Stimulated activated CD4-positive, alpha-beta T cell treated with anti-CD3 and anti-CD28 coated beads, Interleukin-1b, Interleukin-23, amount 100 ng/mL, for 1 hour (primary cell): ENCODE measurements around the gene OXCT1.
"Not testable (repeated sequence)": the region's sequence is repeated elsewhere in the genome, so short reads cannot be mapped to it uniquely, and the experiment has no call there.

ENCODE experiments used
- DNase-seq, 2 donors: peaks; one replicate each; pipeline ENCODE4 v3.0.0-alpha.2; 2020; ENCODE audit warnings: low read depth in 2 of 2

The OXCT1 gene

DNA sequence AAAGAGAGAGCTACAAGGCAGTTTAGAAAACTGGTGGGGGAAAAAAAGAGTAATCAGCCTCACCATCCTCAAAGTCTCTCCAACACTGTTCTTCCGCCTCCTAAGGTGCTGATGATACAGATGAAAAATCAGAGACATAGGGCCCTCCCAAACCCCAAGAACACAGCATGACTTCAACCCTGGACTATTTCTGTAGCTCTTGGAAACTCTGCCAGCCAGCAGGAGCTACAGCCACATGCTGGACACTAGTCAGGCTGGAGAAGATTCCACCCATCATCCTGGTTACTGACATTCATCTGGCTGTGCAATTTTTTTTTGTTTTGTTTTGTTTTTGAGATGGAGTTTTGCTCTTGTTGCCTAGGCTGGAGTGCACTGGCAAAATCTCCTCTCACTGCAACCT lies 42.4 kb downstream of the OXCT1 start:
- DNase-seq: no peak

DNA sequence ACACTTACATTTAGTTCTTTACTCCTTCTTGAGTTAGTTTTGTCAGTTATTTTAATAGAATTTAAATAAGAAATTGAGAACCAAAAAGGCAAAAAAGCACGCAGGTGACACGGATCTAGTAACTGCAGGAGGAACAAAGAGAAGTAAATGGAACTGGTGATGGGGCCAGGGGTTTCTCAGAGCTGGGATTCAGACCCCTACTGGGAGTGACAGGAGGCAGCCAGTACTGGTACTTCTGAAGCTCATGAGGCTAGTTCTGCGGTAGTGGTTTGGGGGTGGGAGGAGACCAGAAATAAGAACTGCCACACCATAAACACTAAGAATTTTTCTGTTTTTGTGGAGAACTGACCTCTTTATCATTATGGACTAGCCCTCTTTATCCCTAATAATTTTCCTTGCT lies 48.2 kb downstream of the OXCT1 start:
- no peak for DNase-seq

DNA sequence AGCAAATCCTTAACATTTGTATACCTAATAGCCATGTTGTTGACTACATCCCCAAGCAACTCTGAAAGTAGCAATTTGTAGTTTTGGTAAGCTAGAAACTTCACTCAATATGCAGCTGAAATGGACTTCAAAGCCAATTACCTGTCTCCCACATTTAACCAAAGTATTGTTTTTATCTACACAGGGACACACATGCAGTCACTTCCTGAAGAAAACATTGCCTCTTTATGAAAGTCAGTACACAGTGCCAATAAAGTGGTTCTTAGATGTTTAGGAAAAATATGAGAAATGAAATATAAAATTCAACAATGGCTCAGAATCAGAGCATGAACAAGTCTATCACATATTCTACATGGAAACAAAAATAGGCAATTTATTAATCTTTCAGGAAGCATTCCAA lies 49.2 kb downstream of the OXCT1 start:
- no peak for DNase-seq

DNA sequence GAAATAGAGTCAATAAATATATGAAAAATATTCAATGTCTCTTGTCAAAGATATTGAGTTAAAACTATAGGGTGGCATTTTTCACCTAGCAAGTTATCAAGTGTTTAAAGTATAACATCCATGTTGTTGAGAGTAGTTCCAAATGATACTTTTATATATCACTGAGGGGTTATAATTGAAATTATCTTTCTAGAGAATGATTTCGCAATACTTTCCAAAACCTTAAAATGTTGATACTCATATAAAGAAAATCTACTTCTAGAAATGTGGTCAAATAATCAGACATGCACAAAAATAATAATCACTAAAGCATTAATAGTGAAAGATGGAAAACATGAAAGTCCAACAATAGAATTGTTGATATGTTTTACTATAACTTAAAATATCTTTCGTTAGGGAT lies 50.1 kb downstream of the OXCT1 start:
- no peak for DNase-seq

DNA sequence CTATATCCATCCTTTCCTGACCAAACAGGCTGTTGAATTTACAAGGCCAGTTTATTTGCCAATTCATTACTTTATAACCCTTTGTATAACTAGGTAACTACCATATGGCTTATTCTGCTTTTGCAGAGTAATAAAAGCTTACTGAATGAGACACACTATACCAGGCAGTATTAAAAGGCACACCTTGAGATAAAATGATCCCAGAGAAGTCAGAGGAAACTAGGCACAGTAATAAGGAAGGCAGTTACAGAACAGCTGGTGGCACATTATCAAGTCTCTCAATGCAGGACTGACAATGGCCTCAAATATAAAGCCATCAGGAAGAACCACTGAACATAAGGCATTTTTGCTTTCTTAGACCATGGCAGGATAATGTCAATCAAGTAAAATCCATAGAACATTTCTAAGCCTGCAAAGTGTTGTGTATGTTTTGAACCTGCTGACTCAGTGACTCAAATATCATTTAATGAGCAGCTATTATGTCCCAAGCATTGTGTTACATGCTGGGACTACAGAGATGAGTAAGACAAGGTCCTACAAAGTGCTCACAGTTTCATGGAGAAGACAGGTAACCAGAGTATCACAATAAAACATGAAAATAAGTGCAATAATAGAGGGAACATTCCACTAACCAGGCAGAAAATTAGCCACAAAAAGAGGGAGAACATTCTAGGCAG lies 52.5 kb downstream of the OXCT1 start:
- no peak for DNase-seq

DNA sequence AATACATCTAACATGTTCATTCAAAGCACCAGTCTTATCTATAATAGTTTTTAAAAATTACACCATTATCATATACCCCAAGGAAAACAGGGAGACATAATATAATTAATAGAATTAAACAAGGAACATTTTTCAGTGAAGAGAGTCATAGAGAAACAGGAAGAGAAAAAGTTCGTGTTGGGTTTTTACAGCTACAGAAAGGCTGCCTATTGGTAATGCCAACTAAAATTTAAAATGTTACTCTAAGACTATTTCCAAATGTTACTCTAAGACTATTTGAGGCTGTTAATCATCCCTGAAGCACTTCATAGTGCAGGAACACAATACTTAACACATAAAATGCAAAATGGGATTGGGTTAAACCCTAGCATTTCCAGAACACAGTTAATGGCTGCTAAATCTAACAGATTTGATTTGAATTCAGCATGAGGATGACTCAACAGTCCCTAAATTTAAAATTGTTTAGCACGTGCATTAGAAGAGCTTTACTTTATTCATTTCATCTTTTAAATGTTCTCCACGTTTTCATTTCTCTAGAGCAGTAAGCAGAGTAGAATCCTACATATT lies 54.5 kb downstream of the OXCT1 start:
- no peak for DNase-seq

DNA sequence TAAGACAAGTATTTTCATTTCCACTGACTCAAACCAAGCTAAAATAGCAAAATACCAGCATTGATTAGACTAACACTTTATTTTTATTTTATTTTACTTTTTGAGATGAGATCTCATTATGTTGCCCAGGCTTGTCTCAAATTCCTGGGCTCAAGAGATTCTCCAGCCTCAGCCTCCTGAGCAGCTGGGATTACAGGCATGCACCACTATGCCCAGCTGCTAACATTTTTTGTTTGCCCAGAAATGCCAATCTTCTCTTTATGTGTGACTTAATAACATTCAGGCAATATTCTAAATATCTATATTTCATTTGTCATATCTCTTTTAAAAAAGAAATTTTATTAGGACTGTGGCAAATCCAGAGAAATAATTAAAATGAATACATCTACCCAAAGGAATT lies 55.0 kb downstream of the OXCT1 start:
- DNase-seq: no peak

DNA sequence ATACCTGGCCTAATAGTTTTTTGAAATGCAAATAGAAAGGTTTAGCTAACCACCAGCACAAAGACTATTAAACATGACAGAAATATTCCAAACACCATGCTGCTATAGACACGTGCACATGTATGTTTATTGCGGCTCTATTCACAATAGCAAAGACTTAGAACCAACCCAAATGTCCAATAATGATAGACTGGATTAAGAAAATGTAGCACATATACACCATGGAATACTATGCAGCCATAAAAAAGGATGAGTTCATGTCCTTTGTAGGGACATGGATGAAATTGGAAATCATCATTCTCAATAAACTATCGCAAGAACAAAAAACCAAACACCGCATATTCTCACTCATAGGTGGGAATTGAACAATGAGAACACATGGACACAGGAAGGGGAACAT lies 55.9 kb downstream of the OXCT1 start:
- DNase-seq: not testable (repeated sequence)

DNA sequence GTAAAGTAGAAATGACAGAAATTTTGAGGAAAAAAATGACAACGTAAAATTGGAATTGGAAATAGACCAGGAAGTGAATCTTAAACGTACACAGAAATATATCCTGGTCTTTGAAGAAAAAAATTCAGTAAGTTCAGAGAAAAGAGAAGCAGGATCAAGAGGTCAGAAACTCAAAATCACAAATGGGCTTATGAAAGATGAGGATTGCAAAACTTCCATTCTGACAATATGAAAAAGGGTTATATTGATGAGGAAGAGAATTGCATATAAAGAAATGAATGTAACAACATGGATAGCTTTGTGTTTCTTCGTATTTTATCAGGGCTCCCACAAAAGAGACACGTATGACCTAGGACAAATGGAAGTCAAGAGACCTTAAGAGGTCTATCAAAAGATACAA lies 58.1 kb downstream of the OXCT1 start:
- DNase-seq: no peak

DNA sequence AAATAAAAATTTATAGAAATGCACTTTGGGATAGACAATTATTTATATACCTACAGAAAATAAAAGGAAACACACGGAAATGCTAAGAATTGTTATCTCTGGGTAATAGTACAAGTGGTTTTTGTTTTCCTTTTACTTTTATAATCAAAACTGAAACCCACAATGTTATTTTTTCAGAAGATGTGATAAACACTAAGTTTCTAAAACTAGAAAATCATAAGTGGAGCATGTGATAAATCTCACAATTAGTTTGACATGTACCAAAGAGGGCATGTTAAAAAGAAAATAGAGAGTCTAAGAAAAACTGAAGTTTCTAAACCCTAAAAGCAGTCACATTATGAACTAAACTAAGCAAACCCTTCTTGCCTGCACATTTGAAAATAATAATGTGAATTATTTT lies 61.1 kb downstream of the OXCT1 start:
- DNase-seq: no peak

DNA sequence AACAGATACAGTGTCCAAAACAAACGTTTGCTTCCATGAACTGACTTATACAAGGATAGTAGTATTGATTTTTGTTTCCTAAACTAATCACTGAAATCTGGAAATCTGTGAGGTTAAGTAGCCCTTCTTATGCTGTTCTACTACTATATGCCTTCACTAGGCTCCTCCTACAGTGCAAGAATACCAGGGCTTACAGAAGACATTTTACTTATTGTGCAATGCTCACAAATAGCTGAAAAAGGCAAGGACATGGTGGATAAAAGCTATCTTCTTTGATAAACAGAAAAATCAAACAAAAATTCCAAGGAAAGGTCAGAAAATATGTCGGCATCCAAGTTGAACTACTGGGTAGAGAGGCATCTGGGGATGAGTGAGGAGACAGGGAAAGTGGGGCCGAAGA lies 61.9 kb downstream of the OXCT1 start:
- DNase-seq: no peak

DNA sequence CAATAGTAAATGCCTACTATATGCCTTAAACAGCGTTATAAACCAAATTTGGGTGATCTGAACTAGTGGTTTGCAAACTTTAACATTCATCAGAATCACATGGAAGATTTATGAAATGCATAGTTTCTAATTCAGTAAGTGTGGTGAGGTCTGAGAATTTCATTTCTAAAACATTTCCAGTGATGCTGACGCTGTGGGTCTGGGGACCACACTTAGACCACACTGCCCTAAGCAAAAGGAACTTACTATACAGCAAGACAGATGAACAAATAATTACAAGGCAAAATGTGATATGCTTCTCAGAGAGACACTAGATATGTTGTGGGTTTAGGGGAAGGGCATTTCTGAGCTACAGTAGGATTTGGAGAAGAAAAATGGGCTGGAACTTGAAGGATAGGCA lies 72.6 kb downstream of the OXCT1 start:
- no peak for DNase-seq

DNA sequence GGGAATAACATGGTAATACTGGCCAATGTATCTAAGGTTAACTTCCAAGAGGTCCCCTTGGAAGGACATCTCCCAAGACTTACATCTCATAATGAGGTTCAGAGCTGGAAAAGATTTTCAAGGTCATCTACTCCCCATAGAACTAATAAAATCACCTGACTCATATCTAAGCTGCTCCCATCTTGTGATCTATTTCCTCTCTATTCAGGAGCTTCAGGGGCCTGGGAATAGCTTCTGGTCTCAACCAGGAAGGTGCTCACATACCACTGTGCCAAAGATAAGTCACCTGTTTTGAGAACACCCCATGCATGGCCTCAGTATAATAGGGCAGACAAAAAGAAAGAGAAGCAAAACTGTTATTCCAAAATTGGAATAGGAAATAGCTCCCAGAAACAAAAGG lies 74.2 kb downstream of the OXCT1 start:
- DNase-seq: no peak

DNA sequence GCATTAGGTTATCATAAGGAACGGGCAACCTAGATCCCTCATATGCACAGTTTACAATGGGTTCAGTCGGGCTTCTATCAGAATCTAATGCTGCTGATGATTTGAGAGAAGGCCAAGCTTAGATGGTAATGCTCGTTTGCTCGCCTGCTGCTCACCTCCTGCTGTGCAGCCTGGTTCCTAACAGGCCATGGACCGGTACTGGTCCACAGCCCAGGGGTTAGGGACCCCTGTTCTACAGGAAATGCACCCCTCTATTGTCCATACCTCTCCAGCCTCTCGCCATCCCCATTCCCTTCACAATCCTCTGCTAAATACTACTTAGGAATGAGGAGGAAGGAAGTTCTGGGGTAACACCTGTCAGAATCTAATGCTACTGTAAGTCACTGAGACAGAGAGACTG lies 75.1 kb downstream of the OXCT1 start:
- DNase-seq: no peak

DNA sequence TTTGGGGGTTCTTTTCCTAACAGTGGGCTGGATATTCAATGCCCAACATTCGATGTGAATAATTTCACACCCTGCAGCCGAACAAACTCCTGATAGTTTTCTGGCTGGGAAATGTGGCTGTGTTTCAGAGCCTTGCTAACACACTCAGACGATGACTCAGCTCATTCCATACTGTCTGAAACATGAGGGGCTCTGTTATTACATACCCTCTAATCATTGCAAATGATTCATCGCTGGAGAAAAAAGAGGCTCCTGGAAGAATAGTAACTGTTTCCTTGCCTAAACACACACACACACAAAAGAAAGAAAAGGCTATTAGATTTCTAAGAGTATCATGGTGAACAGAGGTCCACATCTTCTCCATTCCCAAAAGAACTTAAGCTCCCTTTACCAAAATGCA lies 75.8 kb downstream of the OXCT1 start:
- no peak for DNase-seq

DNA sequence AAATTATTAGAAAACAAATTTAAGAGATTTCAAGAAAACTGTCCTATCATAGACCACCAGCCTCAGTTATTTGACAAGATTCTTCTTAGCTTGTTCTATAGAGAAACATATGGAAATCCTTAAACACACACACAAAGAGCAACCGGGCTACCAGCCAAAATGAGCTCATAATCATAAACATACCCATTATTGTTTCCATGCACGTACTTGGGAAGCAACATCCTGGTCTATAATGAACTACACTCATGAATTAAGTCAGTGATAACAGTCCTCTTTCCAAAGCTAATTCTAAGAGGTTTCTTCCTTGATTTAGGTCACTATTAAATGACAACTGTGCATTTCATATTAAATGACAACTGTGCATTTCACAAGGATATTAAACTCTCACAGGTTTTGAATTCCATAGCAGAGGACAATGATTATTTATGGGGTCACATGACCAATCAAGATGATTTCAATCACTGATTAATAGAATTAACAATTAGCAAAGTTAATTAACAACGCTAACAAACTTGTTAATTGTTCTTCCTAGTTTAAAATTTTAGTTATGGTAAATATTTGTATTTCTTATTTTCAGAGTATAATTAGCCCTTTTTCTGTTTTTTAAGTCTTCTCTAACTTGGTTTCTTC lies 77.0 kb downstream of the OXCT1 start:
- no peak for DNase-seq

DNA sequence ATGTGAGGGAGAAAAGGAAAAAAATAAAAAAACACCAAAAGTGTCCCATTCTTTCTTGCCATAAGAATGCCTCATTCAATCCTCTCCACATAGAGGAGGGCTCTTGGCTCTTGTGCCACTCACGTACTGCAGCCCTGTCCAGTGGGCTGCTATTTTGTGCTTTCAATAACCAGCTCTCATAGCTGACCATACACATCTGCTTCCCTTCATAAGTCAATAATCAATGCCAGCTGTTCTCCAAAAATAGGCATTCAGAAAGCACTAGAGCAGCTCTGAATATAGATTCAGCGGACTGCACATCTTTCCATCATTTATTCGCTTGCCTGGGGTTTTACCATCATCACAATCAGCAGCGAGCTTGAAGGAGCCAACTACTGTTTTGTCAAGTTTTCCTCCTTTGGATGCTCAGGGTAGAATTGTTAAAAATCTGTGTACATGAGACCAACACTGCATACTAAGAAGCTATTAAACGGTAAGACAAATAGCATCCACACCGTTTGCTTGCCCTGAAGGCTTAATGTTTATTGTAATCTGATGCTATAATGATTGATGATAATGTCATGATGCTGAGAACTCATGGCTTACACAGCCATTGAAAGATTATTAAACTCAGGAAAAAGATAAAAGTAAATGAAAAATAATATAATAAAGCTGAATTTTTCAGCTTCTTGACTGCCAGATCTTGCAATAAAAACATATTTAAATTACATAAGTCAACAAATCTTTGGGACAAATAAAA lies 80.0 kb downstream of the OXCT1 start:
- DNase-seq: no peak

DNA sequence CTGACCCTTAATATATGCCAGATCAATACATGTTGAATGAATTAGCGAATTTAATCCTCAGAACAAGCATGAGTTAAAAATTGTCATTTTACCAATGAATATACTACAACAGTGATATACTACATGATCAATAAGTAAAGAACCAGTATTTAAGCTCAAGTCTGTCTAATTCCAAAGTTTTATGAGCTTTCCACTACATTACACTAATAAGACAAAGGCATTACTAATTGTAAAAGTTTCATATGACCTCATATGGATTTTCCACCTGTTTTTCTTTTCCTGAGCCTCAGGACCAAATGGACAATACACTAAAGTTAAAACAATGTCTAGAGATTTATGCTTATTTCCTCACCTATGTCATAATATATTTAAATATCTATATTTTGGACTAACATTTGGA lies 80.8 kb downstream of the OXCT1 start:
- DNase-seq: no peak

DNA sequence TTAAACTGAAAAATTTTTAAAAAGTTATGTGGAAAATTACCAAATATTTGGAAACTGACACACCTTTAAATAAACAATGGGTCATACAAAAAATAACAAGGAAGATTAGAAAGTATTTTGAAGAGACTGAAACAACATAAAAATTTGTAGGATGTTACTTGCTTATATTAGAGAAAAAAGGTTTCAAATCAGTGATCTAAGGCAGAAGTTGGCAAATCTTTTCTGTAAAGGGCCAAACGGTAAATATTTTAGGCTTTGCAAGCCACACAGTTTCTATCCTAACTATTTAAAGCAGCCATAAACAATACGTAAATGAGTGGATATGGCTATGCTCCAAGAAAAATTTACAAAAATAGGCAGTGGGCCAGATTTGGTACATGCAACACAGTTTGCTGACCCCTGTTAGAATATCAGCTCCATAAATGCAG lies 81.3 kb downstream of the OXCT1 start:
- no peak for DNase-seq

DNA sequence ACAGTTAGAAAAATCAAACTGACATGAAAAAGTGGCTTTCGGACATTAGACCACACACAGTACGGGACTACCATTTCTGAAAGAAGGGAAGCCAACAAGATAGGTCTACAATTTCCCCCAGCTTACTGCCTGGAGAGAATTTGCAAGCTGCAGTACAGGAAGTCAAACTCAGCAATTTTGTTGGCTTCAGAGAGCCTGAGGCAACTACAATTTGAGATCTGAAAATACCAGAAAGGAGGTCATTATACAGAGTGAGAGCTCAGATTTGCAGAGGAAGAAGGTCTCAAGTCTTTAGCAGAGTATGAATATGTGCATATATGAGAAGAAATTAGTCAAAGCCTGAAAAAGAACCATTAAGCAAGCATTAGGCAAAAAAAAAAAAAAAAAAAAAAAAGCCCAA lies 83.0 kb downstream of the OXCT1 start:
- DNase-seq: no peak

DNA sequence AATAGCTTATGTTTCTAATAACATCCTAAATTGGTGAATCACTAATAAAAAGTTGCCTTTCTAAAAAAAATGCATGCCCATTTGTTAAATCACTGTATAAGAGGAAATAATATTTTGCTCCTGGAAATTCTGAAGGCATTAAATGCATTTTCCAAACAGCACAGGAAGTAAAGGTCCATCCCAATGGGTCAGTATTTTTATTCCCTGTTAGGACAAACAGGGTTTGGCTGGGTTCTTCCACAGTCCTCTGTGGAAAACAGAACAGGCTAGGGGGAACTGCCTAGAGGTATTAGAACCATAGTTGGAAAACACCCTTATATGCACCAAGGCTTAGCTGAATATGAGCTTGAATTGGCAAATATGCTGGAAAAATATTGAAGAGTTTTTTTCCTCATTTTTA lies 85.2 kb downstream of the OXCT1 start:
- DNase-seq: no peak

DNA sequence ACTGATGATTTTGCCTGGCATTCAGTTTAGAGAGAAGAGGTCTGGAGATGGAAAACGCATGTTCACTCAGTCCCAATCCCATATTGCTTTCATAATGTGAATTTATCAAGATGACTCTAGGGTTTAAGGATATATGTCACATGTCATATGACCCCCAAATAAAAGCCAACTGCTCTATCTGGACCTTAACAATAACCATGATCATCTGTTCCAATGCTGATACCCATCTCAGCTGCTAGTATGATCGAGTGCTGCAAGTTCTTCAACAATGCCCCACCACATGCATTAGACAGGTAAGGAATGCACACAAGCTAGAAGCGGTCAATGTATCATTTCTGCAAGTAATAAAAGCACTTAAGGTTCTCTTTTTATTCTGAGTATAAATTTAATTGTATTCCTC lies 91.8 kb downstream of the OXCT1 start:
- DNase-seq: no peak

DNA sequence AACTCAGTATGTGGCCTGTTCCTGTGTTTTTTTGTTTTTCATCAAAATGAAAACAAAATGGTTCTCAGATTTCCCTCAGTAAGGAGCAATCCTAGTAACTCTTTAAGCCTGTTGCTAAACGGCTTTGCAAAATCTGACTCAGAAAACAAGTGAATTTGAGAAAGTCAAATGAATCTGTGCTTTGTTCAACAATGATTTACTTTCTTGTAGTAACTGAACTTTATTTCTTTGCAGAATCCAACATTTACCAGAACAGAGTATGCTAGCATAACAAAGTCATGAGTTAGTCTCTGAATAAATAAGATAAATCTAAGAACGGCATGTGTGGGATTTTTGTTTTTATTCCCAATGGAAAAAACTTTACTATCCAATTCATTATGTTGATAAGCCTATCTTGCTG lies 93.8 kb downstream of the OXCT1 start:
- no peak for DNase-seq
